Measurements from ENCODE around the gene CCSER1. TPM values are rescaled to one million over a fixed set of nuclear protein-coding genes. Genes with fewer than 3 reads are reported as not detected.
"Not testable (repeated sequence)": the region's sequence is repeated elsewhere in the genome, so short reads cannot be mapped to it uniquely, and the experiment has no call there.

Gene CCSER1
- total RNA-seq, 1 experiment from 2014 or later = 0.98 TPM

- in situ Hi-C loops (cut with HindIII; ENCODE audit: low pct_unique_long_range_greater_than_20kb, low sequenced_read_pairs) = no loop called here
- DNase-seq (ENCODE audit: low read depth) = no peak
Observed at GRCh38 chr4:90457817-90458216, 330.6 kb downstream of the CCSER1 start.

- in situ Hi-C loops (cut with HindIII; ENCODE audit: low pct_unique_long_range_greater_than_20kb, low sequenced_read_pairs) = no loop called here
- DNase-seq (ENCODE audit: low read depth) = no peak
Observed at GRCh38 chr4:90458576-90458975, 331.4 kb downstream of the CCSER1 start.

- no peak for DNase-seq (ENCODE audit: low read depth)
- in situ Hi-C loops (cut with HindIII; ENCODE audit: low pct_unique_long_range_greater_than_20kb, low sequenced_read_pairs) = no loop called here
Observed at GRCh38 chr4:90474484-90474883, 347.3 kb downstream of the CCSER1 start.

- in situ Hi-C loops (cut with HindIII; ENCODE audit: low pct_unique_long_range_greater_than_20kb, low sequenced_read_pairs) = no loop called here
- DNase-seq (ENCODE audit: low read depth) = no peak
Observed at GRCh38 chr4:90476019-90476418, 348.8 kb downstream of the CCSER1 start.

- in situ Hi-C loops (cut with HindIII; ENCODE audit: low pct_unique_long_range_greater_than_20kb, low sequenced_read_pairs) = no loop called here
- DNase-seq (ENCODE audit: low read depth) = no peak
Observed at GRCh38 chr4:90476586-90476985, 349.4 kb downstream of the CCSER1 start.

GRCh38 chr4:90484894-90485293 is 357.7 kb downstream of the CCSER1 start:
- in situ Hi-C loops (cut with HindIII; ENCODE audit: low pct_unique_long_range_greater_than_20kb, low sequenced_read_pairs); DNase-seq (ENCODE audit: low read depth): not testable (repeated sequence)

- in situ Hi-C loops (cut with HindIII; ENCODE audit: low pct_unique_long_range_greater_than_20kb, low sequenced_read_pairs) = no loop called here
- no peak for DNase-seq (ENCODE audit: low read depth)
Observed at GRCh38 chr4:90486346-90486745, 359.2 kb downstream of the CCSER1 start.

- no peak for DNase-seq (ENCODE audit: low read depth)
- in situ Hi-C loops (cut with HindIII; ENCODE audit: low pct_unique_long_range_greater_than_20kb, low sequenced_read_pairs) = no loop called here
Observed at GRCh38 chr4:90495211-90495610, 368.0 kb downstream of the CCSER1 start.

- in situ Hi-C loops (cut with HindIII; ENCODE audit: low pct_unique_long_range_greater_than_20kb, low sequenced_read_pairs) = no loop called here
Observed at GRCh38 chr4:90495936-90496335, 368.7 kb downstream of the CCSER1 start.

GRCh38 chr4:90498175-90498574 is 371.0 kb downstream of the CCSER1 start:
- in situ Hi-C loops (cut with HindIII; ENCODE audit: low pct_unique_long_range_greater_than_20kb, low sequenced_read_pairs) = no loop called here
- no peak for DNase-seq (ENCODE audit: low read depth)

More at GRCh38 chr4:90495936-90496335, 368.7 kb downstream of the CCSER1 start:
- peak; percentile 60 for DNase-seq (ENCODE audit: low read depth)

- DNase-seq (ENCODE audit: low read depth) = no peak
Observed at GRCh38 chr4:90503677-90504076, 376.5 kb downstream of the CCSER1 start.

GRCh38 chr4:90515191-90515590 is 388.0 kb downstream of the CCSER1 start:
- DNase-seq (ENCODE audit: low read depth) = no peak
- in situ Hi-C loops (cut with HindIII; ENCODE audit: low pct_unique_long_range_greater_than_20kb, low sequenced_read_pairs) = no loop called here

More at GRCh38 chr4:90503677-90504076, 376.5 kb downstream of the CCSER1 start:
- in situ Hi-C loops (cut with HindIII; ENCODE audit: low pct_unique_long_range_greater_than_20kb, low sequenced_read_pairs) = no loop called here

GRCh38 chr4:90528551-90528950 is 401.4 kb downstream of the CCSER1 start:
- in situ Hi-C loops (cut with HindIII; ENCODE audit: low pct_unique_long_range_greater_than_20kb, low sequenced_read_pairs) = no loop called here
- no peak for DNase-seq (ENCODE audit: low read depth)

GRCh38 chr4:90536408-90536807 is 409.2 kb downstream of the CCSER1 start:
- no peak for DNase-seq (ENCODE audit: low read depth)
- in situ Hi-C loops (cut with HindIII; ENCODE audit: low pct_unique_long_range_greater_than_20kb, low sequenced_read_pairs) = no loop called here

- DNase-seq (ENCODE audit: low read depth) = no peak
- in situ Hi-C loops (cut with HindIII; ENCODE audit: low pct_unique_long_range_greater_than_20kb, low sequenced_read_pairs) = no loop called here
Observed at GRCh38 chr4:90537491-90537890, 410.3 kb downstream of the CCSER1 start.

- no peak for DNase-seq (ENCODE audit: low read depth)
- in situ Hi-C loops (cut with HindIII; ENCODE audit: low pct_unique_long_range_greater_than_20kb, low sequenced_read_pairs) = no loop called here
Observed at GRCh38 chr4:90540536-90540935, 413.3 kb downstream of the CCSER1 start.

- DNase-seq (ENCODE audit: low read depth) = no peak
- in situ Hi-C loops (cut with HindIII; ENCODE audit: low pct_unique_long_range_greater_than_20kb, low sequenced_read_pairs) = no loop called here
Observed at GRCh38 chr4:90542216-90542615, 415.0 kb downstream of the CCSER1 start.

- no peak for DNase-seq (ENCODE audit: low read depth)
- in situ Hi-C loops (cut with HindIII; ENCODE audit: low pct_unique_long_range_greater_than_20kb, low sequenced_read_pairs) = no loop called here
Observed at GRCh38 chr4:90543419-90544170, 416.4 kb downstream of the CCSER1 start.

- DNase-seq (ENCODE audit: low read depth) = no peak
- in situ Hi-C loops (cut with HindIII; ENCODE audit: low pct_unique_long_range_greater_than_20kb, low sequenced_read_pairs) = no loop called here
Observed at GRCh38 chr4:90544532-90545045, 417.4 kb downstream of the CCSER1 start.

GRCh38 chr4:90545380-90545779 is 418.2 kb downstream of the CCSER1 start:
- no peak for DNase-seq (ENCODE audit: low read depth)
- in situ Hi-C loops (cut with HindIII; ENCODE audit: low pct_unique_long_range_greater_than_20kb, low sequenced_read_pairs) = no loop called here

Data from Caki2 (cell line).